K562 (cell line): ENCODE measurements around the gene NODAL.

Source experiments
- CBX2 ChIP-seq: fragments of 200-600 bp; sonication (generic); IDR thresholded peaks from one replicate; pipeline ENCODE4 v1.6.1; 2012; ENCODE audit warnings: mild to moderate bottlenecking, low read length, inconsistent platforms; ENCODE audit not compliant: insufficient read depth, poor library complexity, severe bottlenecking
- CEBPB ChIP-seq: fragments of 450-650 bp; IDR thresholded peaks from 2 replicates; pipeline ENCODE4 v1.6.1; 2016; ENCODE audit warnings: missing genetic modification characterization, missing compliant biosample characterization

DNA sequence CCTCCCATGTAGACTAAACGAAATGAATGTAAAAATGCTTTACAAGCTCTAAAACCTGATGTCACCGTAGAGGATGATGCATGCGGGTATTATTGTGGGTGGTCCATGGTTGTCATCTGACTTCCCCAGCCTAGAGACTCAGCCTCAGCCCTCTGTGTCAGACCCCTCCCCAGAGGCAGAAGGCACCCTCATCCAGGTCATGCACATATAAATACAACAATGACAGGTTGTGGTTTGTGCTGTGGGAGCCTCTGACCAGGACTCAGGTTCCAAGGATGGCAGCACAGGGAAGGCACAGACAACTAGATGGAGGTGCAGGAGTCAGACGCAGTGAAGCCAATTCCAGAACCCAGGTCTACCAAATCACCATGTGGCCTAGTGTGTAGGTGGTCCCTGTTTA is 3.3 kb upstream of the NODAL start:
- TF ChIP-seq CEBPB (tag) (no peak), CBX2 (no peak)
